Measurements from ENCODE around the gene KCNQ5.
"Not testable (repeated sequence)": the region's sequence is repeated elsewhere in the genome, so short reads cannot be mapped to it uniquely, and the experiment has no call there.

KCNQ5 gene

GRCh38 chr6:72857791-72858585, 236.1 kb downstream of the KCNQ5 start:
- in situ Hi-C loops (cut with MboI; ENCODE audit: low pct_unique_long_range_greater_than_20kb, low sequenced_read_pairs) = no loop called here
- no peak for DNase-seq

GRCh38 chr6:72861059-72861458, 239.2 kb downstream of the KCNQ5 start:
- no peak for DNase-seq
- in situ Hi-C loops (cut with MboI; ENCODE audit: low pct_unique_long_range_greater_than_20kb, low sequenced_read_pairs) = no loop called here

GRCh38 chr6:72861935-72862432, 240.1 kb downstream of the KCNQ5 start:
- DNase-seq = peak; percentile 83
- in situ Hi-C loops (cut with MboI; ENCODE audit: low pct_unique_long_range_greater_than_20kb, low sequenced_read_pairs) = no loop called here

DNA sequence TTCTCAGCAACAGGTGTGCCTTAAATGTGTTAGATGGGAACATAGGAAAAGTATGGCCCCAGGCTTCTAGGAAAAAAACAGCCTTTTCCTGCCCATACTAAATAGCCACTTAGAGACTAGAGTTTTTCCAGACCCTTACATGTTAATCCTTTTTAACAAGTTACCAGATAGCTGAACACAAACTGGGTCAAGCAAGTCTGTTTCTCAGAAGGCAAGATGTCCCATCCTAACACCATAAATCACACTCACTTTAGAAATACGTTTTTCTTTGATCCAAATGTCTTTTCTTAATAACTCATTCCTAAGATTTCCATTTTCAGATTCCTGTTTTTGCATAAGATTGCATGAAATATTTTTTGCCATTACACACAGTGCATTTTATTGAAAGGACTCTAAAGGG, 241.3 kb downstream of the KCNQ5 start:
- no peak for DNase-seq
- in situ Hi-C loops (cut with MboI; ENCODE audit: low pct_unique_long_range_greater_than_20kb, low sequenced_read_pairs) = no loop called here

DNA sequence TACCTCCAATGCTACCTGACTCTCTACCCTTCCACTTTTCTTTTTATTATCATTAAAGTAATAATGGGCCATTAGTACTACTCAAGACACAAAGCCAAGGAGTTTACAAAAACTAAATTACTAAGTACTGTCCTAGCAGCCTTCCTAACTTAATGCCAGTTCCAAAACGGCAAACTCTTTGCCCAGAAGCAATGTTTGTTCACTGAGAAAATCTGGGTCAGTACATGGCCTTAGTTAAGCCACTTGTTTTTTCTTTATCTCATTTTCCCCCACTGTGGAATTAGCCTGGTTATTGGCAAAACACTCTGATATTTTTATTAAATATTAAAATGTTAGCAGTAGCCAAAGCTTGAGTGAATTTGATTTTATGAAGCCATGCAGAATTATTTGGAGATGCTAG, 242.4 kb downstream of the KCNQ5 start:
- in situ Hi-C loops (cut with MboI; ENCODE audit: low pct_unique_long_range_greater_than_20kb, low sequenced_read_pairs) = no loop called here
- no peak for DNase-seq

GRCh38 chr6:72864799-72865198, 242.9 kb downstream of the KCNQ5 start:
- in situ Hi-C loops (cut with MboI; ENCODE audit: low pct_unique_long_range_greater_than_20kb, low sequenced_read_pairs) = no loop called here

DNA sequence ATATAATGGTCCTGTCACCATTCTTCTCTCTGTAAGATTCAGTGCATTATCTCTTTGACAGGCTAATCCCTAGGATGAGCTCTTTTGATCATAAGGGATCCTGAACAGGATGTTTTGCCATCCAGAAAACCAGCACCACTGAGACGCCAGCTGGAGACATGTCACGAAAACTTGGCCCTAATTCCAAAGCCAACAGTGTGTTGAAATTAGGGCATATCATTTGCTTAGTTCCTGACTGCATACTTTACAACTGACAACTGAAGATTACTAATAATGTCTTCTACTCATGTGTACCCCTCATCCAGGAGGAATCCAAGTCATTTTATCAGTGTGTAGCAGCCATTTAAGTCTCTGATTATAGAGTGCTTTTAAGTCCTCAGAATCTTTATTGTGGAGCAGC, 243.6 kb downstream of the KCNQ5 start:
- in situ Hi-C loops (cut with MboI; ENCODE audit: low pct_unique_long_range_greater_than_20kb, low sequenced_read_pairs) = no loop called here

More at GRCh38 chr6:72864799-72865198, 242.9 kb downstream of the KCNQ5 start:
- DNase-seq = peak; percentile 17

DNA sequence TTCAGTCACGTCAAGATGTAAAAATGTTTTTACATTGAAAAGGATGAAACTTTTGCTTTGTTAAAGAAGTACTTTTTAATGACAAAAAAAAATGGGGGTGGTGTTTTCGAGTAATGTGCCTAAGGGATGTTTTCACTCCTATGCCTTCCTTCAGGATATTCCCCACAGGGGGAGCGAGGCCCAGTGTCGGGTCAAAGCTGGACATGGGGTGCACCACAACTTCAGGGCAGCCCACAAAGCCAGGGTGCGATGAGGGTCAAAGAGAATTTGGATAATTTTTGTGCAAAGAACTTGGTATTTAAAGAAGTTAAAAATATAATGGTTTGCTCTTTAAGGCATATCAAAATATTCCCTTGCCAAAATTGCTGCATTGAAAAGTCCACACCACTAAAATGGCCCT, 247.8 kb downstream of the KCNQ5 start:
- DNase-seq = no peak
- in situ Hi-C loops (cut with MboI; ENCODE audit: low pct_unique_long_range_greater_than_20kb, low sequenced_read_pairs) = no loop called here

More for the DNA sequence above, 243.6 kb downstream of the KCNQ5 start:
- no peak for DNase-seq

DNA sequence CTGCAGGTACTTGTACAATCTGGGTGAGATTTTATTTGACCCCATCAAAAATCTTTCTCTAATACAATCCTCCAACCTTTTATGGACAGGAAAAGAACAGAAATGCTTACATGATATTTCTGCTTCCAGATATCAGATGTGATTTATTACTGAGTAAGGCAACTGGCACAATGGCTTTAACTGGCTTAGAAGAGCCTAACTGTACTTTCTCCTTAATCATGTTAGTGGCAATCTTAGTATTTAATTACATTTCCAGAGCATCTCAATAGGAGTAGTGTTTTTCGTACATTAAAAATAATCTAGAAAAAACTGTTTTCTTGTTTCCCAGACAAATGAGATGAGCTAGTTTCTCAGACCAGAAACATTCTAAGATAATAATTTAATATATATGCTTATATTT, 251.6 kb downstream of the KCNQ5 start:
- in situ Hi-C loops (cut with MboI; ENCODE audit: low pct_unique_long_range_greater_than_20kb, low sequenced_read_pairs) = no loop called here

GRCh38 chr6:72876256-72876655, 254.4 kb downstream of the KCNQ5 start:
- DNase-seq = no peak
- in situ Hi-C loops (cut with MboI; ENCODE audit: low pct_unique_long_range_greater_than_20kb, low sequenced_read_pairs) = no loop called here

More for the DNA sequence above, 251.6 kb downstream of the KCNQ5 start:
- DNase-seq = no peak

GRCh38 chr6:72886170-72886569, 264.3 kb downstream of the KCNQ5 start:
- in situ Hi-C loops (cut with MboI; ENCODE audit: low pct_unique_long_range_greater_than_20kb, low sequenced_read_pairs) = no loop called here

DNA sequence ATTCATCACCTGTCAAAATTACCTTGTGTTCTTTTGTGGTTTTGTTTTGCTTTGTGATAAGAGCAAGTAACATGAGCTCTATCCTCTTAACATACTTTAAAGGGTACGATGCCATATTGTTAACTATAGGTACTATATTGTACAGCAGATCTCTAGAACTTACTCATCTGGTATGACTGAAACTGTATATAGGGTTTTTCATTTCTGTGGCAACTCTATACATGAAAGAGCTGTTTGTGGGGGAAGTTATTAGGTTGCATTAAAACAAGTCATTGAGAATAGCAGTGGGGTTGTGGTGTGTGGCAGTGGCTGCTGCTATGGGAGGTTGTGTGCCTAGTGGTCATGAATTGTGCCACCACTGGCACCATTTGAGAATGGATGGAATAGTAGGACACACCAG, 268.4 kb downstream of the KCNQ5 start:
- in situ Hi-C loops (cut with MboI; ENCODE audit: low pct_unique_long_range_greater_than_20kb, low sequenced_read_pairs) = no loop called here

More at GRCh38 chr6:72886170-72886569, 264.3 kb downstream of the KCNQ5 start:
- no peak for DNase-seq

DNA sequence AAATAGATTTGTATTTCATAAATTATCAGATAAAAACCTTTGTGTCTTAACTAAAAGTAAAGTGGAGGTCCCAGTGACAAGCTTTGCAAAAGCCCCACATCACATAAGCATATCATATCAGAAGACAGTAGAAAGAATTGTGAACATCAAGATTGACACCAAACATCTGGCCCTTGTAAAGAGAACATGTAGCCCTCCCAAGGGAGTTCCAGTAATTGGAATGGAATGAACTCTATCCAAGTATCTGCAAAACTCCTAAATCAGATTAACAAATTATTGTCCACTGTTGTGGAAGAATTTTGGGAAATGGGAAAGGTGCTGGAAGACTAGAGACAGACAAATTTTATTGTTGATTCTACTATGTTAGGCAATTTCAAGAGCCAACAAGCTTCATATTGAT, 268.8 kb downstream of the KCNQ5 start:
- in situ Hi-C loops (cut with MboI; ENCODE audit: low pct_unique_long_range_greater_than_20kb, low sequenced_read_pairs) = no loop called here

More for the DNA sequence above, 268.4 kb downstream of the KCNQ5 start:
- DNase-seq = no peak

DNA sequence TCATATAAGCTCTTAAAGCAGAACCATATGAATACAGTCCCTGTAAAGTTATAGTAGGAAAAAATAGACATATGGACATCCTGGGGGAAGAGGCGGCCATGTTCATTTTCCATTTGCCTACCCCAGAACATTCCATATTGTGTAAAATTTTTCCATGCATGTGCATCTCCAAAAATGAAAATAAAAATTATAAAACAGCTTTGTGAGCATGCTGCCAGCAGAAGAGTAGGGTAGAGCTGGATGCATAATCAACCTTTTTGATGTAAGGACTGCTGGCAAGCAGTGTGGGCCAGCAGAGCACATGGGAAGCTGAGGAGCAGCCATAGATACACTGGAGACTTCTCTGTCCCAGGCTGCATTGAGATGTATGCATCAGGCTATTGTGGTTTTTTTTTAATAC, 271.0 kb downstream of the KCNQ5 start:
- DNase-seq = no peak
- in situ Hi-C loops (cut with MboI; ENCODE audit: low pct_unique_long_range_greater_than_20kb, low sequenced_read_pairs) = no loop called here

More for the DNA sequence above, 268.8 kb downstream of the KCNQ5 start:
- DNase-seq = no peak

DNA sequence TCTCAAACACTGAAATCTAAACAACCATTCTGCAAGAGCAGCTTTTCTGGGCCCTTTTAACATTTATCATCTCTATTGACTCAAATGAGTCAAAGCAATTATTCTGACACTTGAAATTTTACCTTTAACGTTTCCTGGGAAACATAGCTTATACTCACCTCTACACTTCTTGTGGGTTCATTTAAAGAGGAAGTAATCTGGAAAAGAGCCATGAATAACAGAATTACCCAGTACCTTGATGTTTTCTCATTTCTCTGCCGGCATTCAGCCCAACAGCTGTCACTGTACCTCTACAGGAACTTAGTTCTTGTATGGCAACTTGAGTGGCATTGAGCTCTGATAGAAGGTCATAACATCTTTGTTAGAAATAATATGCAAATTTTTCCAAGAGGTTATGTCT, 272.2 kb downstream of the KCNQ5 start:
- peak; percentile 28 for DNase-seq
- in situ Hi-C loops (cut with MboI; ENCODE audit: low pct_unique_long_range_greater_than_20kb, low sequenced_read_pairs) = no loop called here

DNA sequence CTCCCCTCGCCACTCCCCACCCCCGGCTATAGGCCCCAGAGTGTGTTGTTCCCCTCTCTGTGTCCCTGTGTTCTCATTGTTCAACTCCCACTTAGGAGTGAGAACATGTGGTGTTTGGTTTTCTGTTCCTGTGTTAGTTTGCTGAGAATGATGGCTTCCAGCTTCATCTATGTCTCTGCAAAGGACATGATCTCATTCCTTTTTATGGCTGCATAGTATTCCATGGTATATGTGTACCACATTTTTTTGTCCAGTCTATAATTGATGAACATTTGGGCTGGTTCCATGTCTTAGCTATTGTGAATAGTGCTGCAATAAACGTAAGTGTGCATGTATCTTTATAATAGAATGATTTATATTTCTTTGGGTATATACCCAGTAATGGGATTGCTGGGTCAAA, 276.4 kb downstream of the KCNQ5 start:
- DNase-seq; in situ Hi-C loops (cut with MboI; ENCODE audit: low pct_unique_long_range_greater_than_20kb, low sequenced_read_pairs): not testable (repeated sequence)

GRCh38 chr6:72905705-72906478, 284.0 kb downstream of the KCNQ5 start:
- in situ Hi-C loops (cut with MboI; ENCODE audit: low pct_unique_long_range_greater_than_20kb, low sequenced_read_pairs) = no loop called here
- peak; percentile 12 for DNase-seq

DNA sequence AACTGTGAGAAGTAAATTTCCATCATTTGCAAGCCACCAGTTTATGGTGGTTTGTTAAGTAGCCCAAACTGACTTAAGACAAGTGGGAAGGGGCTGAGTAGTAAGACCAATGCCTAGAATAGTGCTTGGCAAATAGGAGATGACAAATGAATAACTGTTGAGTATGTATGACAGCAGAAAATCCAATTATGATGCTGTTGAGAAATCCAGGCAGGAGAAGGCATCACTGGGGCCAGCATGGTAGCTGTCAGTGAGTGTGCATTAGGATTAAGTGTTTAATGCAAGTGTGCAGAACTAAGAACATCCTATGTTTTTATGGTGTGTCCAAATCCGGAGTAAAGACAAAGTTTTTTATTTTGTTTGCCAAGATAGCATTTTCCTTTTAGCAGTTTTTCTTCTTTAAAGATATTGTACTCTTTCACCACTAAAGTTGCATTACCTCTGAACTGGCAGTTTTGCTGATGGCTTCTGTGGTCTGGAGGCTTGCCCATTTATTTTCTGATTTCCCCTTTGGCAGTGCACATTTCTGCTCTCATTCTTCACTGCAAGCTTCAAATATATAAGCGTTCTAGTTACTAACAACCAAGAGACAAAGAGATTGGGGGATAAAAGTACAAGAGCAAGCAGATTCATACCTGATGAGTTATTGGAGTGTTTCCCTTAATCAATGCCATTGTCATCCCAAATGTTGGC, 289.7 kb downstream of the KCNQ5 start:
- peak; percentile 74 for DNase-seq
- in situ Hi-C loops (cut with MboI; ENCODE audit: low pct_unique_long_range_greater_than_20kb, low sequenced_read_pairs) = no loop called here

DNA sequence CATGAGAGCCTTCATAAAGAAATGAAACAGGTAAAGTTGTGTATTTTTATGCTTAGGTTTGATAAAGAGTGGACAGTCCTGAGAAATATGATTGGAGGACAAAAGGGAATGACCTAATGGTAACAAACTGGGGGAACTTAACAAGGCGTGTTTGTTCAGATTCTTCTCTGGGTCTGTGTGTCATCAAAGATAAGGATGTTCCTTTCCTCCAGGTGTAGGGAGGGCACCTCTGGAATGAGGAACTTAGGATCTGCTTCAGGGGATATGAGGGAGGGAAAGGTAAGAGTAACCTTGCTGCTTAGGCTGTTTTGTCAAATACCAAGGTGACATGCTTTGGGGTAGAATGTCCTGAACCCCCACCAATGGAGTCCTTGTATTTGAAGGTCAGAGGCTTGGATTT, 291.9 kb downstream of the KCNQ5 start:
- DNase-seq = peak; percentile 51
- in situ Hi-C loops (cut with MboI; ENCODE audit: low pct_unique_long_range_greater_than_20kb, low sequenced_read_pairs) = no loop called here

- DNase-seq = no peak
- in situ Hi-C loops (cut with MboI; ENCODE audit: low pct_unique_long_range_greater_than_20kb, low sequenced_read_pairs) = no loop called here
Observed at GRCh38 chr6:72916298-72916697, 294.4 kb downstream of the KCNQ5 start.
